GM19468 (cell line): Measurements from ENCODE around the gene MDM2.
"Not testable (repeated sequence)": the region's sequence is repeated elsewhere in the genome, so short reads cannot be mapped to it uniquely, and the experiment has no call there.

ENCODE experiments used
- ATAC-seq: cut with Tn5 transposase; IDR thresholded peaks from one replicate; pipeline ENCODE4 v1.9.1; 2021; ENCODE audit warnings: mild to moderate bottlenecking, moderate library complexity, moderate number of reproducible peaks; ENCODE audit not compliant: unreplicated experiment; ENCODE audit errors: extremely low read depth

The MDM2 gene

DNA sequence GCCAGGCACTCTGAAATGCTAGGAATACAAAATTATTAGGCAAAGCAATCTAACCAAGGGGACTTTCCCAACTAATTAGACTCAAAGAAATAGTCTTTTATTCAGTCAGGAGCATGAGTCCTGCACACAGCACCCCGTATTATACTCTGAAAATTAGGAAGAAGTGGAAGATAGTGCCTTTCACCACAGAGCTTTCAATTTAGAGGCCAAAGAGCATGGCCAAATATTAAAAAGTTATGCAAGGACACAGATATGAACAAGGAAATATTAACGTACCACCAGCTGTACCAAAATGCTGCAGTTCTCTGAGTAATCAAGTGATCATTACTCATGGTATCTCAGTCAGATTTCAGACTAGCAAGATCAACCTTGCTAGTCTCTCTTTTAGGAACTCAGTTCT is 22.6 kb upstream of the MDM2 start:
- no peak for ATAC-seq

DNA sequence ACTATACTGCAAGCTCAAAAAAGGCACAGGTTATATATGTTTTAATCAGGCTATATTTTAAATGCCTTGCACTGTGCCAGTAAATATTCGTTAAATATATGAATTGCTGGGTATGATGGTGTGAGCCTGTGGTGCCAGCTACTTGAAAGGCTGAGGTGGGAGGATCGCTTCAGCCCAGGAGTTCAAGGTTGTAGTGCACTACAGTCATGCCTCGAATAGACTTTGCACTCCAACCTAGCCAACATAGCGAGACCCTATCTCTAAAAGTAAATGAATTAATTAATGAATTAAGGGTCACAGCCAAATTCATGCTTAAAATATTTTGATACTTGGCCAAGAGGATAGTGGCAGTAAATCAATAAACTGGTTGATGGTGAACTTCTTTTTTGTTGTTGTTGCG is 22.2 kb upstream of the MDM2 start:
- no peak for ATAC-seq

DNA sequence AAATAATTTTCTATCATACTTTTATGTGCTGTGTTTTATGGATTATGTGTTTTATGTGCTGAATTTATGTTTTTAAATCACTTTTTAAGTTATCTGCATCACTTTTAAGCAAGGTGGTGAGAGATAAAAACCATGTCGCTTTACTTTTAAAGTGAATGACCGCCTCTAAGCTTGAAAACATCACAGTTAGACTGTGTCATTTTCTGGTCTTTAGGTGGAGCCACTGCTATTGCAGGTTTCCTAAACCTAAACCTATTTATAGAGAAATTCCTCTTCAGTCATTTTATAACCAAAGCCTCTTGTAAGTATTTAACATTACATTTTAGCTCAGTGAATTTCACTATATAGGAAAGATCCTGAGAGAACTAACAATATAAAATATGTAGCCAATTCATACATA is 21.0 kb upstream of the MDM2 start:
- no peak for ATAC-seq

DNA sequence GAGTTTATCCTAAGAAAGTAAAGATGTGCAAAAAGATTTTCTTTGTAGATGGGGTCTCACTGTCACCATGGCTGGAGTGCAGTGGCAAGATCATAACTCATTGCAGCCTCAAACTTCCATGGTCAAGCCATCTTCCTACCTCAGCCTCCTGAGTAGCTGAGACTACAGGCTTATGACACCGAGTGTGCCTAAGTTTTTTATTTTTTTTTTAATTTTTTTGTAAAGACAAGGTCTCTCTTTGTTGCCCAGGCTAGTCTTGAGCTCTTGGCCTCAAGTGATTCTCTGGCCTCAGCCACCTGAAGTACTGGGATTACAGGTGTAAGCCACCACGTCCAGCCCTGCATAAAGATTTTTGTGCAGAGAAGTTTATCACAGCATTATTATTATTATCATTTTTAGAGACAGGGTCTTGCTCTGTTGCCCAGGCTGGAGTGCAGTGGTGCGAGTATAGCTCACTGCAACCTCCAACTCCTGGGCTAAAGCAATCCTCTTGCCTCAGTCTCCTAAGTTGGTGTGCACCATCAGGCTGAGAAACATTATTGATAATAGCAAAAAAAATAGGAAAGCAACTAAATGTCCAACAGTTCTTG is 19.3 kb upstream of the MDM2 start:
- no peak for ATAC-seq

DNA sequence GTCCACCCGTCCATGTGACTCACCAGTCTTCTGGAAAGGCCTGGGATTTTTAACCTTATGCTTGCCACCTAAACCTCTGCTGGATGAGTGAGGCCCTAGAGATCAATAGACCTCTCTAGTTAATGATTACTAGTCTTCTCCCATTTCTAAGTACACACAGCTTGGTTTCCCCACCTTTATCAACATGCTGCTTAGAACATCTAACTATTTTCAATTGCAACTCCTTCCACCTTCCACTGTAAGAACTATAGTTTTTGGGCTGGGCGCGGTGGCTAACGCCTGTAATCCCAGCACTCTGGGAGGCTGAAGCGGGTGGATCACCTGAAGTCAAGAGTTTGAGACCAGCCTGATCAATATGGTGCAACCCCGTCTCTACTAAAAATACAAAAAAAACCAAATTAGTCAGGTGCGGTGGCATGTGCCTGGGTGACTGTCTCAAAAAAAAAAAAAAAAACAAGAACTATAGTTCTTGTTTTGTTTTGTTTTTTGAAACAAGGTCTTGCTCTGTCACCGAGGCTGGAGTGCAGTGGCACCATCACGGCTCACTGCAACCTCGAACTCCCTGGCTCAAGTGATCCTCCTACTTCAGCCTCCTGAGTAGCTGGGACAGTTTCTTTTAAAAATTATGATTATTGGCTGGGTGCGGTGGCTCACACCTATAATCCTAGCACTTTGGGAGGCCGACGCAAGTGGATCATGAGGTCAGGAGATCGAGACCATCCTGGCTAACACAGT is 18.7 kb upstream of the MDM2 start:
- no peak for ATAC-seq

DNA sequence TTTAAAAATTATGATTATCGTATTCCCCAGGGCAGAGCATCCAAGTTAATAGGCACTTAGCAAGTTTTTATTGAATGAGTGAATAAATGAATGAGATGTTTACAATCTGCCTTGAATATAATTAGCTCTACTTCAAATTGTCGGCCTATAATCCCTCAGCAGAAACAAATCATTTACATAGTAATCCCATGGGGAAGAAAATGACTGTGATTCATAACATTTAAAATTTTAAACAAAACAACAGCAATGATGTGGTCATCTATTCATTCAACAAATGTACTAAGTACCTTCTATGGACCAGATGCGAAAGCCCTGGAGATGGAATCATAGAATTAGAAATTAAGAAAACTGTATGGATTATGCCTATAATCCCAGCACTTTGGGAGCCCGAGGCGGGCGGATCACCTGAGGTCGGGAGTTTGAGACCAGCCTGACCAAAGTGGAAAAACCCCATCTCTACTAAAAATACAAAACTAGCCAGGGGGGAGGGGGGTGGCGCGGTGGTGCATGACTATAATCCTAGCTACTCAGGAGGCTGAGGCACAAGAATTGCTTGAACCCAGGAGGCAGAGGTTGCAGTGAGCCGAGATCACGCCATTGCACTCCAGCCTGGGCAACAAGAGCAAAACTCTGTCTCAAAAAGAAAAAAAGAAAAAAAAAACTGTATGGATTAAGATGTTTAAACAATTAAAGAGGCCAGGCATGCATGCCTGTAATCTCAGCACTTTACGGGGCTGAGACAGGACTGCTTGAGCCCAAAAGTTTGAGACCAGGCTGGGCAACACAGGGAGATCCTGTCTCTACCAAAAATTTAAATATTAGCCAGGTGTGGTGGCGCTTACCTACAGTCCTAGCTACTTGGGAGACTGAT is 17.7 kb upstream of the MDM2 start:
- no peak for ATAC-seq

DNA sequence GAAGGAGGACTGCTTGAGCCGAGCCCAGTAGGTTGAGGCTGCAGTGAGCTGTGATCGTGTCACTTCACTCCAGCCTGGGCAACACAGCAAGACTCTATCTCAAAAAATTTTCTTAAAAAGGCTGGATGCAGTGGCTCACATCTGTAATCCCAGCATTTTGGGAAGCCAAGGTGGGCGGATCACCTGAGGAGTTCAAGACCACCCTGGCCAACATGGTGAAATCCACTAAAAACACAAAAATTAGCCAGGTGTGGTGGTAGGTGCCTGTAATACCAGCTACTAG is 17.1 kb upstream of the MDM2 start:
- ATAC-seq, result no peak

DNA sequence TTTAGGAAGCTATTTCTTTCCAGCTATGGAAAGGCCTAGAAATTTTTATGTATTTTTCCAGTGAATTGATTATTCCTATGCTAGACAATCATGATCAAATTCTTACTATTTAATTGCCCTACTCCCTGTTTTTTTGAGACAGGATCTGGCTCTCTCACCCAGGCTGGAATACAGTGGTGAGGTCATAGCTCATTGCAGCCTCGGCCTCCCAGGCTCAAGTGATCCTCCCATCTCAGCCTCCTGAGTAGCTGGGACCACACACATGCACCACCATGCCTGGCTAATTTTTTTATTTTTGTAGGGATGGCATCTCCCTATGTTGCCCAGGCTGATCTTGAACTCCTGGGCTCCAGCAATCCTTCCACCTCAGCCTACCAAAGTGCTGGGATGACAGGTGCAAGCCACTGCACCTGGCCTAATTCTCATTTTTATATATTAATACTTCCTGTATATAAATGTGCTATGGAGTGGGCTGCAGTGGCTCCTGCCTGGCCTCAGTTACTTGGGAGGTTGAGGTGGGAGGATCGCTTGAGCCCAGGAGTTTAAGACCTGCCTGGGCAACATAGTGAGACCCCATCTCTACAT is 16.0 kb upstream of the MDM2 start:
- ATAC-seq, result no peak

DNA sequence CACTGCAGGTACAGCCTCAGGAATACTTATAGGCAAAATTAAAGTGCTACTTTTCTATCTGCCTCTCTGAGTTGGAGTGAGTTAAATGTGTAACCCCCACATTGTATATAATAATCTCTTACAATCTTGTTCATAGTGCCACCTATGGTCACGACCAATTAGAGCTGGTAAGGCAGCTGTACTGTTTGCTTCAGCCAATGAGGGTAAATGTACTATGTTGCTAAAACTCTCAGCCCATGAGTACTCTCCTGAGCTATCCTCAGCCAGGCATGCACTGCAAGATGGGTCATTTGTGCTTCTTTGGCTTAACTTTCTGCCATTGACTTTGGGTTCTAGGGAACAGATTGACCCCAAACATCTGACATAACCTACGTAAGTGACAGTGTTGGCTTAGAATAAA is 15.0 kb upstream of the MDM2 start:
- ATAC-seq, result peak; percentile 77

DNA sequence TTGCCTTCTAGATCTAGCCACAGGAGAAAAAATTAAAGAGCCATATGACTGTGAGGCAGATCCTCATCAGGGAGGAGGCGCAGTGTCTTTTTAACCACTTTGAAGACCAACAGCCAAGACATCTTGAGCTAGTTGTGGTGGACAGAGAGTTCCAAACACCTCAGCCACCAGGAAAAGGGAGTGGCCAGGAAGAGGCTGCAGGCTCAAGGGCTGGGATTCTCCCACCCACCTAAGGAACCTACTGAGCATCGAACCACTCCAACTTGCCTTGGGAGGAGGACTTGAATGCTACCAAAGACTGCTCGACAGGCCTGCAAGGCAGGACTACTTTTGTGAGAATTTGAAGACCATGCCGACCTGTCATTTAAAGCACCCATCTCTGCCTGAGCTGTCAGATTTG is 14.5 kb upstream of the MDM2 start:
- no peak for ATAC-seq

DNA sequence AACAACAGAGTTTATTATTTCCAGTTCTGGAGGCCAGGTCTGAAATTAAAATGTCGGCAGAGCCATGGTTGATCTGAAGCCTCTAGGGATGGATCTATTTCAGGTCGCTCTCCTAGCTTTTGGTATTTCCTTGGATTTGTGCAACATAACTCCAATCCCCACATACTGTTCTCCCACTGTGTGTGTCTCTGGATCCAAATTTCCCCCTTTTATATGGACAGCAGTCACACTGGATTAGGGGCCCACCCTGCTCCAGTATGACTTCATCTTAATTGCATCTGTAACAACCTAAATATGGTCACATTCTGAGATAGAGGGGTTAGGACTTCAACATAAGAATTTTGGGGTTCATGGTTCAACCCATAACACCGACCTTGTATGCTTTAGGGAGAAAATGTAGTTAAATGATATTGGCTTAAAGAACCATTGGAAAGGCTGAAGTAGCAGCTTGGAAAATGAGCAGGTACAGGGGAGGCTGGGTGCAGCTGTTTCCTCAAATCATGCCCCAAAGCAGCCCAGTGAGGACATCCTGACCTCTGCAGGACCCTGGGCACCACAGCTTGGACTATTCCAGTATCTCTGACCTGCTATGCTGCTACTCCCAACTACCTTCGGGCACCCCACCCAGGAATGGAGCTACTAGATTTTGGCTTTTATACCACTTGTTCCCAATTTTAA is 13.9 kb upstream of the MDM2 start:
- no peak for ATAC-seq

DNA sequence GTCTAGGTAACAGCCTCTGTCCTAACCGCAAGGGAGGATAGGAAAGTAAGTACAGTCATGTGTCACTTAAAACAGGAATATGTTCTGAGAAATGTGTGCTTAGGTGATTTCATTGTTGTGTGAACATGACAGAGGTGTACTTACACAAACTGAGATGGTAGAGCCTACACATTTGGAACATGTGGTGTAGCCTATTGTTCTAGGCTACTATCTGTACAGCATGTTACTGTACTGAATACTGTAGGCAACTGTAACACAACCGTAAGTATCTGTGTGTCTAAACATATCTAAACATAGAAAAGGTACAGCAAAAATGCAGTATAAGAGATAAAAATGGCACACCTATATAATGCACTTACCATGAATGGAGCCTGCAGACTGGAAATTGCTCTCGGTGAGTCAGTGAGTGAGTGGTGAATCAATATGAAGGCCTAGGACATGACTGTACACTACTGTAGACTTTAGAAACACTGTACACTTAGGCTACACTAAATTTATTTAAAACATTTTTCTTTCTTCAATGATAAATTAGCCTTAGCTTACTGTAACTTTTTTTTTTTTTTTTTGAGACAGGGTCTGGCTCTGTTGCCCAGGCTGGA is 13.2 kb upstream of the MDM2 start:
- no peak for ATAC-seq

DNA sequence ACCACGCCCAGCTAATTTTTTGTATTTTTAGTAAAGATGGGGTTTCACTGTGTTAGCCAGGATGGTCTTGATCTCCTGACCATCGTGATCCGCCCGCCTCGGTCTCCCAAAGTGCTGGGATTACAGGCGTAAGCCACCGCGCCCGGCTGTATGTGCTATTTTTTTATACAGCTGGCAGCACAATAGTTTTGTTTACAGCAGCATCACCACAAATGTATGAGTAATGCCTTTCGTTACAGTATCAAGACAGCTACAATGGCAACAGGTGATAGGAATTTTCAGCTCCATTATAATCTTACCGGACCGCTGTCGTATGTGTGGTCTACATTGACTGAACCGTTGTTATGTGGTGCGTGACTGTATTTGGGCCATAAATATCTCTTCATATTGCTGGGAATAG is 11.6 kb upstream of the MDM2 start:
- no peak for ATAC-seq

DNA sequence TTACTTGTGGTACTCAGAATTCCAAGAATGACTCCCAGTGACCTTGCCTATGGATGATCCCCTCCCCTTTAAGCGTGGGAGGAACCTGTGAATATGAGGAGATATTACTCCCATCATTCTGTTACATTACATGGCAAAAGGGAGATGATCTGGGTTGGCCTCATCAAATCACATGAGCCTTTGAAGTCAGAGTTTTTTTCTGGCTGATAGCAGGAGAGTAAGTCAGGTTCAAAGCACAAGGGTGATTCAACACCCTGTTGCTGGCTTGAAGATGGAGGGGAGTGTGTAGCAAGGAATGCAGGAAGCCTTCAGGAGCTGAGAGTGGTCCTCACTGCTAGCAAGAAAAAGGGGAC is 9.1 kb upstream of the MDM2 start:
- ATAC-seq, result no peak

DNA sequence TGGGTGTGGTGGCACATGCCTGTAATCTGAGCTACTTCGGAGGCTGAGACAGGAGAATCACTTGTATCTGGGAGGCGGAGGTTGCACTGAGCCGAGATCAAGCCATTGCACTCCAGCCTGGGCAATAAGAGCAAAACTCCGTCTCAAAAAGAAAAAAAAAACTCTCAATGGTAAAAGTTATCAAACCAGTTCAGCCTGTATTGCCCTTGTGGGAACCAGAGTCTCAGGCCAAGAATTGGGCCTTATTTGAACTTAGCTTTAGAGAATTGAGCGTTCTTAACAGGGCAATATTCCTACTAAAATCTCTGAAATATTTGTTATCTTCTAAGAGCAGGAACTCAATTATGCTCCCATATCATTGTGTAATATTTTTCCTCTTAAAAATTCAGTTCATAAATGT is 7.7 kb upstream of the MDM2 start:
- ATAC-seq, result no peak

DNA sequence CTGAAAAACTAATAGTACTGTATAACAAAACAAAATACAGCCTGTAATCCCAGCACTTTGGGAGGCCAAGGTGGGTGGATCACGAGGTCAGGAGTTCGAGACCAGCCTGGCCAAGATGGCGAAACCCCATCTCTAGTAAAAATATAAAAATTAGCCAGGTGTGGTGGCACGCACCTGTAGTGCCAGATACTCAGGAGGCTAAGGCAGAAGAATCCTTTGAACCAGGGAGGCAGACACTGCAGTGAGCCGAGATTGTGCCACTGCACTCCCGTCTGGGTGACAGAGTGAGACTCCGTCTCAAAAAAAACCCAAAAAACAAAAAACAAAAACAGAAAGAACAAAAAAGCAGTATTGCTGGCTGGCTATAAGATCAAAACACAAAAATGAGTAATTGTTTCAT is 6.9 kb upstream of the MDM2 start:
- not testable (repeated sequence) for ATAC-seq

DNA sequence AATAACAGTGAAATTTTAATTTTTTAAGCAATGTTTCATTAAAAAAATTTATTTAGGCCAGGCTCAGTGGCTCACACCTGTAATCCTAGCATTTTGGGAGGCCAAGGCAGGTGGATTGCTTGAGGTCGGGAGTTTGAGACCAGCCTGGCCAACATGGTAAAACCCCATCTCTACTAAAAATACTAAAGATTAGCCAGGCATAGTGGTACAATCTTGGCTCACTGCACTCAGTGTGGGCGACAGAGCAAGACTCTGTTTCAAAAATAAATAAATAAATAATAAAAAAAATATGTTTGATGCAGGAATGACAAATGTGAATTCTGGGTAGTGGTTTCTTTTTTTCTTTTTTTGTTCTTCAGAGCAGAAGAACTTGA is 5.6 kb upstream of the MDM2 start:
- ATAC-seq, result not testable (repeated sequence)

DNA sequence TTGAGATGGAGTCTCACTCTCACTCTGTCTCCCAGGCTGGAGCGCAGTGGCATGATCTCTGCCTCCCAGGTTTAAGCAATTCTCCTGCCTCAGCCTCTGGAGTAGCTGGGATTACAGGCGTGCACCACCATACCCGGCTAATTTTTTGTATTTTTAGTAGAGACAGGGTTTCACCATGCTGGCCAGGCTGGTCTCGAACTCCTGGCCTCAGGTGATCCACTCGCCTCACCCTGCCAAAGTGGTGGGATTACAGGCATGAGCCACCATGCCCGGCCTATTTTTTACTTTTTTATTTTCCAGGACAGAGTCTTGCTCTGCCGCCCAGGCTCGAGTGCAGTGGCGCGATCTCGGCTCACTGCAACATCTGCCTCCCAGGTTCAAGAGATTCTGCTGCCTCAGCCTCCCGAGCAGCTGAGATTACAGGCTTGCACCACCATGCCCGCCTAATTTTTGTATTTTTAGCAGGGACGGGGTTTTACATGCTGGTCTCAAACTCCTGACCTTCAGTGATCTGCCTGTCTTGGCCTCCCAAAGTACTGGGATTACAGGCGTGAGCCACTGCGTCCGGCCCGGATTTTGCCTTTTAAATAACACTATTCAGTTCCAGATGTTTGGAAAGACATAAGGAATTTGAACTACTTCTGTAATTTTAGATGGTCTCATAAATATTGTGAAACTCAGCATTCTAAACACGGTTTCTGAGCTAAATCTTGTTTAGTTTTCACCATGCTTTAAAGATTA is 4.9 kb upstream of the MDM2 start:
- not testable (repeated sequence) for ATAC-seq

DNA sequence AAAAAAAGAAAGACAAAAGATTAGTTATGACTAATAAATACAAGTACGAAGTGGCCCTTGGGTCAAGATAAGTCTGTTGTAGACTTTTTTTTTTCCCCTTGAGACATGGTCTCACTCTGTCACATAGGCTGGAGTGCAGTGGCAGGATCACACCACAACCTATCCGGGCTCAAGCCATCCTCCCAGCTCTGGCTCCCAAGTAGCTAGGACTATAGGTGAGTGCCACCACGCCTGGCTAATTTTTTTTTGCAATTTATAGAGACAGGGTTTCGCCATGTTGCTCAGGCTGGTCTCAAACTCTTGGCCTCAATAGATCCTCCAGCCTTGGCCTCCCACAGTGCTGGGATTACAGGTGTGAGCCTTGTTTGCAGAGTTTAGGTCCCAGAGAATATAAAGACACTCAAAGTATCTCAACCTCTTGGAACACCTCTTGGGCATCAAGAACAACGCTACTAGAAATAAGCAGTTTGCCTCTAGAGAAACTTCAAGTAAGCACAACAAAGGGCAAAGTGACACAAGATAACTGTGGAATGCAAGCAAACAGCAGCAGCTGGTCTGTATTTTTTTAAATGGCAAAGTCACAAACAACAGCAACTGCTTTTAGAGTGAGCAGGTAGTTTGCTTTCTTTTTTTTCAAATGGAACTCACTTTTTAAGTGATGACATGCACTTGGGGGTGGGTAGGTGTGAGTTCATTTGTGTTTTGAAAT is 3.9 kb upstream of the MDM2 start:
- ATAC-seq, result no peak
